CD14-positive monocyte (primary cell): ENCODE measurements around the gene ACE. TPM values are rescaled to one million over a fixed set of nuclear protein-coding genes. Genes with fewer than 3 reads are reported as not detected.
"Not testable (repeated sequence)": the region's sequence is repeated elsewhere in the genome, so short reads cannot be mapped to it uniquely, and the experiment has no call there.

Source experiments
- DNase-seq, 3 donors: peaks; one replicate each; pipeline ENCODE4 v3.0.0-alpha.2; 2011 to 2022
- H2AFZ ChIP-seq: 2 replicates; pipeline ENCODE4 v1.6.0; 2012; ENCODE audit warnings: mild to moderate bottlenecking, low read depth, low read length, inconsistent platforms; ENCODE audit not compliant: insufficient read depth, poor library complexity, severe bottlenecking
- H3K27ac ChIP-seq, 2 donors: 1 replicate in 1 of 2; 2 replicates in 1 of 2; pipeline ENCODE4 v1.5.1; 2012 to 2013; ENCODE audit warnings: low read length in 2 of 2, control low read depth in 1 of 2, inconsistent platforms in 1 of 2, low read depth in 1 of 2, mild to moderate bottlenecking in 1 of 2
- H3K27me3 ChIP-seq, 2 donors: one replicate each; pipeline versions ENCODE4 v1.6.0 to v1.6.1; 2011 to 2013; ENCODE audit warnings: low read length in 2 of 2; ENCODE audit not compliant: control insufficient read depth in 2 of 2, insufficient read depth in 2 of 2
- H3K36me3 ChIP-seq, 2 donors: replicated peaks in 1 of 2; 1 replicate in 1 of 2; 2 replicates in 1 of 2; pipeline versions ENCODE4 v1.5.1 to v1.6.1; 2012 to 2013; ENCODE audit warnings: low read length in 2 of 2, control low read depth in 1 of 2, inconsistent platforms in 1 of 2, mild to moderate bottlenecking in 1 of 2; ENCODE audit not compliant: insufficient read depth in 2 of 2, control insufficient read depth in 1 of 2
- H3K4me1 ChIP-seq, 2 donors: 1 replicate in 1 of 2; 2 replicates in 1 of 2; pipeline versions ENCODE4 v1.5.1 to v1.6.1; 2012 to 2013; ENCODE audit warnings: low read length in 2 of 2, control low read depth in 1 of 2, inconsistent platforms in 1 of 2, mild to moderate bottlenecking in 1 of 2, moderate library complexity in 1 of 2; ENCODE audit not compliant: insufficient read depth in 2 of 2, control insufficient read depth in 1 of 2
- H3K4me2 ChIP-seq: replicated peaks from 2 replicates; pipeline ENCODE3; 2012; ENCODE audit warnings: low read length, moderate library complexity, mild to moderate bottlenecking; ENCODE audit not compliant: poor library complexity, severe bottlenecking; ENCODE audit errors: extremely low read depth
- H3K4me3 ChIP-seq, 3 experiments: fragments of 200-600 bp in 1 of 3; sonication (generic) in 1 of 3; replicated peaks in 1 of 3; 1 replicate in 2 of 3; 2 replicates in 1 of 3; pipeline ENCODE4 v1.5.1; 2011 to 2013; ENCODE audit warnings: low read length in 3 of 3, mild to moderate bottlenecking in 3 of 3, control low read depth in 2 of 3, low read depth in 2 of 3, inconsistent platforms in 1 of 3, moderate library complexity in 1 of 3
- H3K79me2 ChIP-seq: 2 replicates; pipeline ENCODE4 v1.6.0; 2012; ENCODE audit warnings: mild to moderate bottlenecking, control low read depth, inconsistent platforms, low read length, moderate library complexity; ENCODE audit not compliant: insufficient read depth
- H3K9ac ChIP-seq: 2 replicates; pipeline ENCODE4 v1.6.0; 2017; ENCODE audit warnings: low read length, mild to moderate bottlenecking; ENCODE audit not compliant: insufficient read depth, poor library complexity, severe bottlenecking
- H3K9me3 ChIP-seq, 2 donors: replicated peaks in 1 of 2; 1 replicate in 1 of 2; 2 replicates in 1 of 2; pipeline versions ENCODE4 v1.5.1 to v1.6.1; 2012 to 2013; ENCODE audit warnings: low read length in 2 of 2, control low read depth in 1 of 2; ENCODE audit not compliant: control insufficient read depth in 1 of 2, insufficient read depth in 1 of 2
- H4K20me1 ChIP-seq: 2 replicates; pipeline ENCODE4 v1.6.0; 2012; ENCODE audit warnings: mild to moderate bottlenecking, low read length, control low read depth, moderate library complexity; ENCODE audit not compliant: insufficient read depth
- H3K27ac Mint-ChIP-seq, 7 donors: one replicate each; pipeline ENCODE4 v1.8.0; 2020; ENCODE audit warnings: mild to moderate bottlenecking in 7 of 7, mixed read lengths in 7 of 7, moderate library complexity in 6 of 7, inconsistent platforms in 2 of 7
- H3K27me3 Mint-ChIP-seq, 3 donors: one replicate each; pipeline ENCODE4 v1.8.0; 2021 to 2022; ENCODE audit warnings: low read depth in 3 of 3, mild to moderate bottlenecking in 3 of 3, mixed read lengths in 3 of 3, moderate library complexity in 3 of 3, inconsistent platforms in 1 of 3
- H3K36me3 Mint-ChIP-seq, 2 donors: one replicate each; pipeline ENCODE4 v1.8.0; 2020; ENCODE audit warnings: mixed read lengths in 2 of 2, inconsistent platforms in 1 of 2, mild to moderate bottlenecking in 1 of 2
- H3K4me1 Mint-ChIP-seq: one replicate; pipeline ENCODE4 v1.8.0; 2020; ENCODE audit warnings: mild to moderate bottlenecking, mixed read lengths
- H3K4me3 Mint-ChIP-seq, 2 donors: one replicate each; pipeline ENCODE4 v1.8.0; 2020; ENCODE audit warnings: mild to moderate bottlenecking in 2 of 2, mixed read lengths in 2 of 2, moderate library complexity in 1 of 2
- H3K9me3 Mint-ChIP-seq, 7 donors: one replicate each; pipeline ENCODE4 v1.8.0; 2020 to 2022; ENCODE audit warnings: mixed read lengths in 7 of 7, mild to moderate bottlenecking in 6 of 7, moderate library complexity in 6 of 7, inconsistent platforms in 2 of 7
- WGBS: methylation state at CpG from one replicate; pipeline ENCODE4 v1.1.5; 2013; ENCODE audit warnings: missing lambda C conversion rate; ENCODE audit not compliant: insufficient coverage; 5-methylcytosine and 5-hydroxymethylcytosine counted together
- intact Hi-C, 2 donors: fragments of 100-400 bp; cut with micrococcal nuclease; formaldehyde crosslinking; loops; one replicate each; pipeline versions ENCODE4 v1.15.0 to v1.15.1; 2023
- polyA plus RNA-seq, 3 donors: library from polyadenylated mRNA; depleted of rRNA in 1 of 3; unstranded in 2 of 3; stranded (reverse) in 1 of 3; fragments of 300-500 nt in 2 of 3; fragments of >200 nt in 1 of 3; fragmentation: Illumina TruSeq in 2 of 3; gene quantifications; 1 replicate in 2 of 3; 2 replicates in 1 of 3; pipeline ENCODE4 v1.2.3, GENCODE V29; 2012 to 2021
- TF ChIP-seq, protein P1 (sequence below): fragments of 200-600 bp; IDR thresholded peaks from one replicate; pipeline ENCODE4 v1.8.0; 2022; ENCODE audit warnings: antibody characterized with exemption, mild to moderate bottlenecking

The ACE gene
- polyA plus RNA-seq, 3 donors, result 0.55 TPM; not detected in 2

DNA sequence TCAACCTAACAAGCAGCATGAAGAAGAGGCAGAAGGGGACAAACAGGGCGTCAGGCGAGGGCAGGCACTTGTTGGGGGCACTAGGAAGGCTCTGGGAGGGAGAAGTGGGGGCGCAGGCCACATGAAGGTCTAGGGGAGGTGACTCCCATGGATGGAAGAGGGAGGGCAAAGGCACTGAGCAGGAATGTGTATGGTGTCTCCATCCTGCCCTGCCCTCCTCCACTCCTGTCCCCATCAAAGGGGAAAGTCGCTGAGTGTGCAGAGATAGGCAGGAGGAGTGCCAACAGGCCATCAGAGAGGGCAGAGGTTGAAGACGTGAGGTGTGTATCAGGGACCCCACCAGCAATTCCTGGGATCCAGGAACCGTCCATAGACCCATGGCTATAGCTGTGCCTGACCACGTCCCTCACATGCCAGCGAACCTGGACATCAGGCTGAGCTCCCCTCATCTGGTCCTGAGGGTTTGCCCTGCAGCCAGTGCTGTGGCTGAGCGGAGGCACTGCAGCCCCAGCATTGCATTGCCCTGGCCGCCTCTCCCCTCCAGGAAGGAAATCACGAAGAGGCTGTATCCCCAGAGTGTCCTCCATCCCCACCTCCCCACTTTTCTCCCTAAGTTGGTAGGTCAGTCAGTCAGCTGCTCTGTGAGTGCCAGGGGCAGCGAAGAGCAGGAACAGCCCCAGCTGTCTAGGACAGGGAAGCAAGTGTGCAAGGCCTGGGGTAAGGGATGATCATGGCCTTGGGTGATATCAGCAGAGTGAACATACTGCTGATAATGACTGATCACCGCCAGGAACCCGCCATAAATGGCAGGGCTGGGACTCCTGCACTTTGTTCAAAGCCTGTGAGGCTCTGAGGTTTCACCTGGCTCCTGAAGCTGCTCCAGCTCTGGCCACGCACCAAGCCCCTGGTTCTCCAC lies 24.6 kb upstream of the ACE start:
- H3K27ac Mint-ChIP-seq, result no peak overlapping the region

DNA sequence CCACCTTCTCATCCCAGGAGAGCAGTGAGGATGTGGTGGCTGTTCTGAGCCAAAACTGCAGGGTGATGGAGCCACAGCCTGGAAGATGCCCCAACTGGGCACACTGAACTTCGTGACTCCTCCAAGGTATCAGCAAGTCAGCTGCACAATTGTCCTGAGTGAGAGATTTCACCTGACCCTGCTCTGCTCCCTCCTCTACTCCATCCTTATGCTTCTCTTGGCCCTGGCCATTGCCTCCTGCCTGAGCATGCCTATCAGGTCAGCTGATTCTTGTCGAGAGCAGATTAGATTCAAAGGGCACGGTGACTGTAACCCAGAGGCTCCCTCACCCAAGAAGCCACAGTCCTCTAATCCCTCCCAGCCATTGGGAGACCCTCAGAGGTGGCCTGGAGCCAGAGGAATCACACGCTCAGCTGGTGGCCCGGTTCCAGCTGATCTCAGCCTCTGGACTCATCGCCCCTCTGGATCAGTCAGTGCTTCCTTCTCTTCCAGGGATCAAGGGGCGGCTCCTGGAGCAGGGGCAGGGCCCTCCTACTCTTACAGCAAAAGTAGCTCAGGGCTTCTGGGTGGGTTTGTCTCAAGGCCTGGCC lies 23.8 kb upstream of the ACE start:
- H2AFZ ChIP-seq, result no peak overlapping the region
- no peak overlapping the region for H3K27ac Mint-ChIP-seq
- no peaks in the 10 kb centered on the region for H4K20me1 ChIP-seq
- DNase-seq, result no peak
- H3K9me3 Mint-ChIP-seq, result peaks cover 0 to 4% (median 0%) of the 10 kb centered on the region in 7 donors
- intact Hi-C loops, result loop anchor here in 1 of 2 donors (10.0 kb wide), 1 partner anchor 92 kb away; no protein-coding TSS in a partner anchor
- no peak overlapping the region for H3K9ac ChIP-seq
- no peaks in the 10 kb centered on the region for H3K9me3 ChIP-seq
- no peak overlapping the region for H3K4me3 Mint-ChIP-seq
- TF ChIP-seq, protein P1, sequence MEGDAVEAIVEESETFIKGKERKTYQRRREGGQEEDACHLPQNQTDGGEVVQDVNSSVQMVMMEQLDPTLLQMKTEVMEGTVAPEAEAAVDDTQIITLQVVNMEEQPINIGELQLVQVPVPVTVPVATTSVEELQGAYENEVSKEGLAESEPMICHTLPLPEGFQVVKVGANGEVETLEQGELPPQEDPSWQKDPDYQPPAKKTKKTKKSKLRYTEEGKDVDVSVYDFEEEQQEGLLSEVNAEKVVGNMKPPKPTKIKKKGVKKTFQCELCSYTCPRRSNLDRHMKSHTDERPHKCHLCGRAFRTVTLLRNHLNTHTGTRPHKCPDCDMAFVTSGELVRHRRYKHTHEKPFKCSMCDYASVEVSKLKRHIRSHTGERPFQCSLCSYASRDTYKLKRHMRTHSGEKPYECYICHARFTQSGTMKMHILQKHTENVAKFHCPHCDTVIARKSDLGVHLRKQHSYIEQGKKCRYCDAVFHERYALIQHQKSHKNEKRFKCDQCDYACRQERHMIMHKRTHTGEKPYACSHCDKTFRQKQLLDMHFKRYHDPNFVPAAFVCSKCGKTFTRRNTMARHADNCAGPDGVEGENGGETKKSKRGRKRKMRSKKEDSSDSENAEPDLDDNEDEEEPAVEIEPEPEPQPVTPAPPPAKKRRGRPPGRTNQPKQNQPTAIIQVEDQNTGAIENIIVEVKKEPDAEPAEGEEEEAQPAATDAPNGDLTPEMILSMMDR, result no peak
- 93% methylated on average over 5 of the region's 7 CpGs for WGBS
- peaks cover 13% of the 10 kb centered on the region for H3K4me1 Mint-ChIP-seq
- no peak overlapping the region for H3K27ac ChIP-seq
- H3K36me3 Mint-ChIP-seq, result peaks cover under 1 to 3% of the 10 kb centered on the region in 2 donors
- no peak overlapping the region for H3K4me2 ChIP-seq
- H3K79me2 ChIP-seq, result no peaks in the 10 kb centered on the region
- H3K27me3 Mint-ChIP-seq, result peaks cover 8 to 24% (median 23%) of the 10 kb centered on the region in 3 donors
- H3K27me3 ChIP-seq, result no peaks in the 10 kb centered on the region
- no peak overlapping the region for H3K4me3 ChIP-seq
- no peaks in the 10 kb centered on the region for H3K36me3 ChIP-seq
- H3K4me1 ChIP-seq, result peaks cover 3 to 8% of the 10 kb centered on the region in 2 donors

More for the DNA sequence above, 24.6 kb upstream of the ACE start:
- no peak overlapping the region for H3K4me3 ChIP-seq
- peaks cover 17% of the 10 kb centered on the region for H3K4me1 Mint-ChIP-seq
- H3K36me3 ChIP-seq, result no peaks in the 10 kb centered on the region
- 94% methylated on average over 8 of the region's 15 CpGs for WGBS
- H3K36me3 Mint-ChIP-seq, result peaks cover 3% of the 10 kb centered on the region in 2 donors
- H3K4me1 ChIP-seq, result peaks cover 9 to 16% of the 10 kb centered on the region in 2 donors
- no peak overlapping the region for H2AFZ ChIP-seq
- no peaks in the 10 kb centered on the region for H3K79me2 ChIP-seq
- no peak overlapping the region for H3K4me2 ChIP-seq
- no peak overlapping the region for H3K9ac ChIP-seq
- H3K27ac ChIP-seq, result no peak overlapping the region
- DNase-seq, result no peak
- H3K27me3 Mint-ChIP-seq, result peaks cover 7 to 27% (median 25%) of the 10 kb centered on the region in 3 donors
- H3K4me3 Mint-ChIP-seq, result no peak overlapping the region
- no peaks in the 10 kb centered on the region for H3K27me3 ChIP-seq
- H3K9me3 Mint-ChIP-seq, result peaks cover 0 to 1% (median 0%) of the 10 kb centered on the region in 7 donors
- intact Hi-C loops, result loop anchor here in 1 of 2 donors (10.0 kb wide), 1 partner anchor 92 kb away; no protein-coding TSS in a partner anchor
- no peaks in the 10 kb centered on the region for H3K9me3 ChIP-seq
- TF ChIP-seq, protein P1, result no peak
- H4K20me1 ChIP-seq, result no peaks in the 10 kb centered on the region

- not testable (repeated sequence) for H3K79me2 ChIP-seq, H3K4me1 ChIP-seq, H3K36me3 Mint-ChIP-seq, H3K4me3 Mint-ChIP-seq, H4K20me1 ChIP-seq, H2AFZ ChIP-seq, H3K4me2 ChIP-seq, H3K9me3 Mint-ChIP-seq, H3K27ac Mint-ChIP-seq, H3K36me3 ChIP-seq, H3K27ac ChIP-seq, H3K9ac ChIP-seq, DNase-seq, H3K27me3 ChIP-seq, H3K9me3 ChIP-seq, H3K4me3 ChIP-seq
- intact Hi-C loops, result loop anchor here in 1 of 2 donors (10.0 kb wide), 1 partner anchor 90 kb away; no protein-coding TSS in a partner anchor
- Mint-ChIP-seq H3K27me3 (peaks cover 3 to 22% (median 16%) of the 10 kb centered on the region in 3 donors), H3K4me1 (peaks cover 11% of the 10 kb centered on the region)
- 56% methylated on average over 1 of the region's 6 CpGs for WGBS
These were observed 22.5 kb upstream of the ACE start for GRCh38 chr17:63454357-63454756.
